ENCODE data around the gene SDHC. TPM values are rescaled to one million over a fixed set of nuclear protein-coding genes. Genes with fewer than 3 reads are reported as not detected.

Gene SDHC
- total and polyA plus RNA-seq, 2 of the 13 experiments (the other 11 are each of a cell fraction or from before 2014, with no cell fraction given) = 27.1 to 229 TPM

DNA sequence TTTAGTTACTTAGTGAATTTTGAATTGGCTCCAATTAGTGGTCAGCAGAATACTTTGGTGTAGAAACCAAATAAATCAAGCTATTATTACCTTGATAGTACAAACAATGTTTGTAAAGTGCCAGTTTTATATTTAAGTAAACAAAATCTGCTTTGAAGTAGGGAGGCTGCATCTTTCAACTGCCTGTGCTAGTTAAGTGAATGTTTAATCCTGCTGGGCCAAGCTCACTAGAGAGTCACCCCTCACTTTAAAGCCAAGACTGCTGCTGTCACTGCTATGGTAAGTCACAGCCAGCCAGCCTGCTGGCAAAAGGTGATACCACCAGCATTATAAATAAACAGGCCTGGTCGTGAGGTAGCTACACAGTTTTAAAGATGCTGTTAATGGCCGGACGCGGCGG lies 63.8 kb downstream of the SDHC start:
- FAIRE-seq = no peak
- in situ Hi-C loops (cut with HindIII; ENCODE audit: extremely low pct_ligation_motif_present, low pct_unique_long_range_greater_than_20kb) (no loop called here), intact Hi-C loops (cut with micrococcal nuclease; ENCODE audit: unreplicated experiment) (no loop called here)
- ChIA-PET CTCF (ENCODE audit: low intra/inter-chr PET ratio, low total read pairs) (no interaction called here), POLR2A (no interaction called here)
- H3K27me3 ChIP-seq (ENCODE audit: control insufficient read depth in 1 of 2, insufficient read depth in 2 of 2, low read length in 2 of 2) = no peaks in the 10 kb centered on the region
- H3K79me2 ChIP-seq (ENCODE audit: insufficient read depth, low read length) = no peaks in the 10 kb centered on the region
- H2AFZ ChIP-seq (ENCODE audit: low read length) = no peak overlapping the region
- ATAC-seq = peak; percentile 64
- 75% methylated on average over 5 of the region's 5 CpGs for WGBS (ENCODE audit: low lambda C conversion rate)
- TF ChIP-seq TCF7 (IDR thresholded peaks at IDR 0.05; ENCODE audit: low read depth) (0 out of 2 replicates have a peak, but pooled peaks have one; percentile 25), NCOA2 (CRISPR knock-in tag; IDR thresholded peaks at IDR 0.05) (no peak), ZNF3 (CRISPR knock-in tag; IDR thresholded peaks at IDR 0.05) (peak; percentile 68; the same call in 1 of the 2 replicates)
- TF ChIP-seq, protein P1, sequence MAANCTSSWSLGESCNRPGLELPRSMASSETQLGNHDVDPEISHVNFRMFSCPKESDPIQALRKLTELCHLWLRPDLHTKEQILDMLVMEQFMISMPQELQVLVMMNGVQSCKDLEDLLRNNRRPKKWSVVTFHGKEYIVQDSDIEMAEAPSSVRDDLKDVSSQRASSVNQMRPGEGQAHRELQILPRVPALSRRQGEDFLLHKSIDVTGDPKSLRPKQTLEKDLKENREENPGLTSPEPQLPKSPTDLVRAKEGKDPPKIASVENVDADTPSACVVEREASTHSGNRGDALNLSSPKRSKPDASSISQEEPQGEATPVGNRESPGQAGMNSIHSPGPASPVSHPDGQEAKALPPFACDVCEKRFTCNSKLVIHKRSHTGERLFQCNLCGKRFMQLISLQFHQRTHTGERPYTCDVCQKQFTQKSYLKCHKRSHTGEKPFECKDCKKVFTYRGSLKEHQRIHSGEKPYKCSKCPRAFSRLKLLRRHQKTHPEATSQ (CRISPR knock-in tag; IDR thresholded peaks at IDR 0.05; ENCODE audit: borderline replicate concordance) = no peak
- TF ChIP-seq, protein P2, sequence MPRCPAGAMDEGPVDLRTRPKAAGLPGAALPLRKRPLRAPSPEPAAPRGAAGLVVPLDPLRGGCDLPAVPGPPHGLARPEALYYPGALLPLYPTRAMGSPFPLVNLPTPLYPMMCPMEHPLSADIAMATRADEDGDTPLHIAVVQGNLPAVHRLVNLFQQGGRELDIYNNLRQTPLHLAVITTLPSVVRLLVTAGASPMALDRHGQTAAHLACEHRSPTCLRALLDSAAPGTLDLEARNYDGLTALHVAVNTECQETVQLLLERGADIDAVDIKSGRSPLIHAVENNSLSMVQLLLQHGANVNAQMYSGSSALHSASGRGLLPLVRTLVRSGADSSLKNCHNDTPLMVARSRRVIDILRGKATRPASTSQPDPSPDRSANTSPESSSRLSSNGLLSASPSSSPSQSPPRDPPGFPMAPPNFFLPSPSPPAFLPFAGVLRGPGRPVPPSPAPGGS (CRISPR knock-in tag; IDR thresholded peaks at IDR 0.05) = no peak
- H3K9ac ChIP-seq (ENCODE audit: insufficient read depth, low read depth, low read length) = no peak overlapping the region
- H3K4me2 ChIP-seq (ENCODE audit: low read depth, low read length) = no peak overlapping the region
- H3K27ac ChIP-seq (ENCODE audit: extremely low read length, insufficient read depth, low read length) = no peak overlapping the region
- no peaks in the 10 kb centered on the region for H4K20me1 ChIP-seq (ENCODE audit: insufficient read depth, low read length)
- H3K4me1 ChIP-seq (ENCODE audit: insufficient read depth, low read length) = peaks cover 16% of the 10 kb centered on the region
- DNase-seq (ENCODE audit: low spot score) = no peak
- no peaks in the 10 kb centered on the region for H3K36me3 ChIP-seq (replicated peaks in 1 of 2; ENCODE audit: control insufficient read depth in 1 of 2, insufficient read depth in 2 of 2, low read length in 2 of 2)
- H3K9me3 ChIP-seq (ENCODE audit: low read length) = no peaks in the 10 kb centered on the region
- no TSS peak for BruUV-seq (replicated peaks)
- H3K4me3 ChIP-seq (replicated peaks in 1 of 3; ENCODE audit: insufficient read depth in 1 of 3, low read depth in 2 of 3, low read length in 3 of 3) = no peak overlapping the region

DNA sequence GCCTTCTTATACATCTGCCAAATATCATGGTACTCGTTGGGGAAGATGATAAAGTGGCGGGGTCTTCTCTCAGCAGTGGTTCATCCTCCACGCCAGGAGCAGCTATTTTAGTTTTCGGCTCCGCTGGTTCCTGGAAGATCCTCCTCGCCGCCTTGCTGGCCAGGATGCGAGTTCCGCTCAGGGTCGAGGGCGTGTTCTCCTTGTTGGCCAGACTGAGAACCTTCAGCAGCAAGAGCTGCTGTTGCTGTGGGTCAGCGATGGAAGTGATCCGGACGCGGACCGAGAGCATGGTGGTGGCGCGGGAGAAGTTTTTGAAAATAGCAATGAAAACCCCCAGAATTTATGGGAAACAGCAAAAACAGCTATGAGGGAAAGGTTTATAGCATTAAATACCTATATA lies 64.9 kb downstream of the SDHC start:
- TF ChIP-seq ZFAT (CRISPR knock-in tag; conservative IDR thresholded peaks at IDR 0.05) = no peak
- BruUV-seq (replicated peaks) = no TSS peak
- H4K20me1 ChIP-seq (ENCODE audit: insufficient read depth, low read length) = no peaks in the 10 kb centered on the region
- H3K4me3 ChIP-seq (replicated peaks in 1 of 3; ENCODE audit: insufficient read depth in 1 of 3, low read depth in 2 of 3, low read length in 3 of 3) = no peak overlapping the region
- POLR2A ChIA-PET = no interaction called here
- H3K27me3 ChIP-seq (ENCODE audit: control insufficient read depth in 1 of 2, insufficient read depth in 2 of 2, low read length in 2 of 2) = no peaks in the 10 kb centered on the region
- H2AFZ ChIP-seq (ENCODE audit: low read length) = no peak overlapping the region
- H3K9ac ChIP-seq (ENCODE audit: insufficient read depth, low read depth, low read length) = no peak overlapping the region
- FAIRE-seq (no peak), ATAC-seq (no peak), DNase-seq (ENCODE audit: low spot score) (no peak)
- peaks cover 16% of the 10 kb centered on the region for H3K4me1 ChIP-seq (ENCODE audit: insufficient read depth, low read length)
- in situ Hi-C loops (cut with HindIII; ENCODE audit: extremely low pct_ligation_motif_present, low pct_unique_long_range_greater_than_20kb) (no loop called here), intact Hi-C loops (cut with micrococcal nuclease; ENCODE audit: unreplicated experiment) (no loop called here)
- H3K36me3 ChIP-seq (replicated peaks in 1 of 2; ENCODE audit: control insufficient read depth in 1 of 2, insufficient read depth in 2 of 2, low read length in 2 of 2) = no peaks in the 10 kb centered on the region
- no peak overlapping the region for H3K4me2 ChIP-seq (ENCODE audit: low read depth, low read length)
- no peak overlapping the region for H3K27ac ChIP-seq (ENCODE audit: extremely low read length, insufficient read depth, low read length)
- WGBS (ENCODE audit: low lambda C conversion rate) = 85% methylated on average over 18 of the region's 18 CpGs
- H3K9me3 ChIP-seq (ENCODE audit: low read length) = no peaks in the 10 kb centered on the region
- CTCF ChIA-PET (ENCODE audit: low intra/inter-chr PET ratio, low total read pairs) = no interaction called here
- H3K79me2 ChIP-seq (ENCODE audit: insufficient read depth, low read length) = no peaks in the 10 kb centered on the region
